SK-N-SH (cell line): ENCODE data around the gene USP2.

Source experiments
- CTCF ChIP-seq: fragments of 200-600 bp; sonication (generic); IDR thresholded peaks from 2 replicates; pipeline ENCODE4 v1.6.1; 2017; ENCODE audit warnings: antibody characterized with exemption, mild to moderate bottlenecking, moderate library complexity
- ELF1 ChIP-seq: IDR thresholded peaks from 2 replicates; pipeline ENCODE4 v1.4.0; 2012
- JUND ChIP-seq: IDR thresholded peaks from 2 replicates; pipeline ENCODE4 v1.4.0; 2012
- MAX ChIP-seq: IDR thresholded peaks from 2 replicates; pipeline ENCODE4 v1.4.0; 2012; ENCODE audit warnings: low read depth
- MXI1 ChIP-seq: IDR thresholded peaks from 2 replicates; pipeline ENCODE4 v1.6.1; 2012; ENCODE audit warnings: mild to moderate bottlenecking, low read depth, low read length, improper control_type of control experiment
- NFIC ChIP-seq: IDR thresholded peaks from 2 replicates; pipeline ENCODE4 v1.4.0; 2012; ENCODE audit warnings: borderline replicate concordance
- POLR2AphosphoS5 ChIP-seq: IDR thresholded peaks from 2 replicates; pipeline ENCODE4 v1.6.1; 2012; ENCODE audit warnings: low read depth, low read length
- REST ChIP-seq: IDR thresholded peaks from 2 replicates; pipeline ENCODE4 v1.6.1; 2012; ENCODE audit warnings: mild to moderate bottlenecking, low read depth, low read length, moderate library complexity
- RFX5 ChIP-seq: IDR thresholded peaks from 2 replicates; pipeline ENCODE4 v1.6.1; 2012; ENCODE audit warnings: mild to moderate bottlenecking, improper control_type of control experiment, low read length
- RXRA ChIP-seq: IDR thresholded peaks from 2 replicates; pipeline ENCODE4 v1.4.0; 2012; ENCODE audit warnings: low read depth, mild to moderate bottlenecking, borderline replicate concordance
- TF ChIP-seq, protein P1 (sequence below): fragments of 150-350 bp; IDR thresholded peaks from 2 replicates; pipeline ENCODE4 v1.6.1; 2017; ENCODE audit warnings: antibody characterized with exemption, low read length, low read depth, borderline replicate concordance

- TF ChIP-seq CTCF (no peak), JUND (no peak), REST (no peak), RXRA (no peak), ELF1 (no peak), MXI1 (no peak), MAX (no peak), POLR2AphosphoS5 (no peak), RFX5 (no peak), NFIC (no peak)
- TF ChIP-seq, protein P1, sequence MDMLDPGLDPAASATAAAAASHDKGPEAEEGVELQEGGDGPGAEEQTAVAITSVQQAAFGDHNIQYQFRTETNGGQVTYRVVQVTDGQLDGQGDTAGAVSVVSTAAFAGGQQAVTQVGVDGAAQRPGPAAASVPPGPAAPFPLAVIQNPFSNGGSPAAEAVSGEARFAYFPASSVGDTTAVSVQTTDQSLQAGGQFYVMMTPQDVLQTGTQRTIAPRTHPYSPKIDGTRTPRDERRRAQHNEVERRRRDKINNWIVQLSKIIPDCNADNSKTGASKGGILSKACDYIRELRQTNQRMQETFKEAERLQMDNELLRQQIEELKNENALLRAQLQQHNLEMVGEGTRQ: no peak
Observed at GRCh38 chr11:119340335-119341221, 40.9 kb downstream of the USP2 start, which contains the start of gene C1QTNF5.
